Adrenal gland (tissue), 5 donors: ENCODE results near the gene RALY.

ENCODE experiments used
- CTCF ChIP-seq, 6 experiments: fragments of 450-650 bp in 4 of 6; fragments of 200-600 bp in 2 of 6; sonication (generic) in 1 of 6; IDR thresholded peaks; 1 replicate in 5 of 6; 2 replicates in 1 of 6; pipeline versions ENCODE4 v1.5.1 to v1.8.0; 2016 to 2021; ENCODE audit warnings: antibody characterized with exemption in 6 of 6, mild to moderate bottlenecking in 2 of 6, moderate library complexity in 1 of 6
- POLR2A ChIP-seq, 2 donors: fragments of 450-650 bp; IDR thresholded peaks; one replicate each; pipeline ENCODE4 v1.6.1; 2017; ENCODE audit warnings: antibody characterized with exemption in 2 of 2, mild to moderate bottlenecking in 2 of 2, moderate library complexity in 1 of 2
- donor health status: DM: no; HTN: no; CAD: no.

DNA sequence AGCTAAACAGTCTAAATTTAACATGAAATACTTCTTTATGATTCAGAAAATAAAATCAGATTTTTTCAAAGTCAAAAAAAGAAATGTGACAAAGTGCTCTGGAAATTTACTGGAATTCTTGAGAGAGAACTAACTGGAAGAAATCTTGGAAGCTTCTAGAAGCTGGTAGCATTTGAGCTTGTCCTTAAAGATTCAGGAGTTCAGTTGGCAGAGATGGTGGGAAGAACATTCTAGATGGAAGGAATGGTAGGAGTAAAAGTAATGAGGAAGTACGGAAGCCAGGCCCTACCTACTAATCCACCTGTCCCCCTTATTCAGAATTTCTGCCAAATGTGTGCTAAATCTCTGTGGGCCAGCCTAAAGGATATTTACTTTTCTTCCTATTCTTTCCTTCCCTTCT lies 21.2 kb downstream of the RALY start:
- TF ChIP-seq CTCF (IDR thresholded peaks at IDR 0.05) (no peak), POLR2A (IDR thresholded peaks at IDR 0.05) (no peak)
